Measurements from ENCODE around the gene CPN2.

Gene CPN2

DNA sequence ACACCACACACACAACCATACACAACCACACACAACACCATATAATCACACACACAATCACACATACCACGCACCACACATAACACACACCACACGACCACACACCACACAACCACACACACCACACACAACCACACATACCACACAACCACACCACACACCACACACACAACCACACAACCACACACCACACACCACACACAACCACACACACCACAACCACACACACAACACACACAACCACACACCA is 24.2 kb downstream of the CPN2 start:
- no peak for DNase-seq

- no peak for DNase-seq
These were observed 24.7 kb downstream of the CPN2 start for GRCh38 chr3:194326192-194326967.

DNA sequence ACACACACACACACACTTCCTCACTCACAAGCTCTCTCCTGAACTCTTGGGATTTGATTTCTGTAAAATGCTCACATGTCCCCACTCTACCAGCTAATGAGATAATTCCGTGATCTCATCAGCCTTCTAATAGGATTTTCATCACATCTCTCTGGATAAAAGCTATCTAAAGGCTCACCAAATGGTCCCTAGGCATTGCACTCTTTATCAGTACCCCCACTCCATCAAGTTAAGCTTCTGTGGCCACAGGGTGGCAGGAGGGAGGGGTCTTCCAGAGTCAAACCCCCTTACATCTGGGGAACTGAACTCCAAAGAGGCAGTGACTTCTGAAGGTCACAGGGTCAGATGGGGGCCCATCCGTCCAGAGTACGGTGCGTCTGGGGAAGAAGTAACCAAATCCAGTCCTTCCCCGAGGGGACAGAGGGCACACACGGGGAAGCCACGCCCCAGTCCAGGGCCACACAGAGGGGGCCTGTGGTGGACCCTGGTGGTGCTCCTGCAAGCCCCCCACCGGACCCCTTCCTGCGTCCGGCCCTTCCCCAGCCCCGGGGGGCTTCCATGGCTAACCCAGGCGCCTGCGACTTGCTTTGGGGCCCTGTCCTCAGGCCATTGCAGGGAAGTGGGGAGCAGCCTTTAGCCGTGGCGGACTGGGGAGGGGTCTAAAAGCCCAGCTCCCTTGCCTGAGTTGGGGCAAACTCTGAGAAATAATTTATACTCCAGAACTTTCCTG is 25.5 kb downstream of the CPN2 start:
- no peak for DNase-seq

DNA sequence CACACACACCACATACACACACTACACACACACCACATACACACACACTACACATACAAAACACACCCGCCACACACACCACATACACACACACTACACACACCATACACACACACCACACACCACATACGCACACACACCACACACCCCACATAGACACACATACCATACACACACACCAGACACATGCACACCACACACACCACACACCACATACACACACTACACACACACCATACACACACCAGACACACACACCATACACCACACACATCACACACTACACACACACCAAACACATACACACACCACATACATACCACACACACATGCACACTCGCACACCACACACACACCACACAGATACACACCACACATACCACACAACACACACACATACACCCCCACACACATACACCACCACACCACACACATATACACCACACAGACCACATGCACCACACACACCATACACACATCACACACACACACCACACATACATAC is 26.3 kb downstream of the CPN2 start:
- DNase-seq: no peak

DNA sequence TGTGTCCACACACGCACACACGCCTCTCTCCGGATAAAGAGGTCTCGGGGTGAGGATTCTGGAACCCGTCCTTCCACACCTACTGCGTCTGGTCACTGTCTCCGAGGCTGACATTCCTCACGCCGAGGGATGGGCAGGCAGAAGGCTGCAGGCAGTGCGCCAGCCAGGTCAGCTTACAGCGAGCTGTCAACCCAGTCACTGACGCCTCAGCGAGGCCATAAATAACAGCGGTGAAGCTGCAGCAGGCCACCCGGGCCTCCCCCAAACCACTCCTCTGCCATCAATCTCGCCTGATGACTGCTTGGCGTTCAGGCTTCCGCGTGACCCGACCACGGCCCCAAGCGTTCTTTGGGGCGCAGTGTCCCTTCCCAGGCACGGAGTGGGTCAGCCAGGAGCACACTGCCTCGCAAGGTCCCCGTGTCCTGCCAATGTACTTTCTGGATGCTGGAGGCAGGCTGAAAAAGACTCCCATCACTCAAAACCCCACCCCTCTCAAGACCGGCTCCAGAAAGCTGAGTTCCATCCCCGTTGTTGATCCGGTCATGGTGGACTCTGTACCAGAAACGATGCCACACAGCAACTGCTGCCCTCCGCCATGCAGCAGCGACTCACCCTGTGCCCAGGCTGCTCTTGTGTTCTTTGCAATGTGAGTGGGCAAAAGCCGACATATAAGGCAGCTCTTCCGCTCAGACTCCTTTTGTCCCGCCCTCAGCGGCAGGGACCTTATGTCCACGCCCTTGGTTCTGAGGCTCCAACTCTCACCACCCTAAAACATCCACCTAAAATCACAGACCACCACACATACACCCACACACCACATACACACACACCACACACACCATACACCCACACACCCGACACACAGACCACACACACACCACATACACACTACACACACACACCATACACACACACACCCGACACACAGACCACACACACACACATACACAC is 27.1 kb downstream of the CPN2 start:
- peak; percentile 52 for DNase-seq

GRCh38 chr3:194322678-194323211 is 28.4 kb downstream of the CPN2 start:
- peak; percentile 64 for DNase-seq

DNA sequence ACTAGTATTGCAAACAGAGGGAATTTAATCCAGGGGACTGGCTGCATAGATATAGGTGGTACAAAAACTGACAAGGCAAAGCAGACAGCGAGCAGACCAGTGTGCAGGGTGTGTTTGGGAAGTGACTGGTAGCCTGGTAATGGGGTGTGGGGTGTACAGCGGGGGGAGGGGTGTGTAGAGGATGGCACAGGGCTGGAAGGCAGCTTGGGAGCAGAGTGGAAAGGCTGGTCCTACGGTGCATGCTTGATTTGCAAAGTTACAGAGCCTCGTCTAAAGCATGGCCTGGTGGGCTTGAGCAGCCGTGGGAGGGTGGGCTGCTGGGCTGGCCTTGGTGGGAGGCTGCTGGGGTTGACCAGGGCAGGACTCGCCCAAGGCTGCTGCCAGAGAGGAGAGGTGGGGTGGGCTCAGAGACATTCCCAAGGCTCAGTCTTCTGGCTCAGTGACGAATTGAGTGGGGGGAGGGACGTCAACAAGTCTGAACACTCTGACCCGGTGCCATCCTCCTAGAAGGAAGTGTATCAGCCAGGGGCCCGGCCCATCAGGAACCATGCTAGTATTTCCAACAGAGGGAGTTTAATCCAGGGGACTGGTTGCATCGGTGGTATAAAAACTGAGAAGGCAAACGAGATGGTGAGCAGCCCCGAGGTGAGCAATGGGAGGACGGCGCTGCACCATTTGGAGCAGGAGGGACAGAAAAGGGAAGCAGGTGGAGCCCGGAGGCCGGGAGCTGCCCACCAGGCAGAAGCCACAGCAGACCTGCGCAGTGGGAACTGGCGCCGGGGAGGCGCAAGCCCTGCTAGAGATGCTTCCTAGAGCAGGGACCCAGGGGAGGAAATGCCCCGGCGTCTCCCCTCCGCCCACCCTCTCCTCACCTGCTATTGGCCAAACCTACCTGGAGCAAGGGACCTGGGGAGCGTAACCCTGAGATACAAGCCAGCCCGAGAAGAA is 29.2 kb downstream of the CPN2 start:
- DNase-seq: no peak

DNA sequence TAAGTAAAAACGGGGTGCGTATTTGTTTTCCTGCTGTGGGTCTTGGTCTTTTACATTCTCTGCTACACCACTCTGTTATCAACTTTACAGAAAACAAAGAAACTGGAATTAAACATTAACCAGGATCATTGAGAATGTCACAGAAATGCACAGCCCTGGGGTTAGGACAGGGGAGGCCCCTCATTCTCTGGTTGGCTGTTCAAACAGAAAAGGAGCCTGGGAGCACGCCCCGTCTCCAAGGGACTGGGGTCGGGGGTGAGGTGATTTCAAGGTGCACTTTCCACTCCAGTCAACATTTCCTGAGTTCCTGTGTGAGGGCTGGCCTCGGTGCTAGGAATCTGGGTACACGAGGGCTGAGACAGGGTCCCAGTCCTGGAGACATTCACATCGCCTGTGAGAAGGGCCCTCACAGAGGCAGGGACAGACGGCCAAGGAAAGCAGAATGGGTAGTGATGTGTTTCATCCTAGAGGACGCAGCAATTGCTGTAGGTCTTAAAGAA is 30.3 kb downstream of the CPN2 start:
- no peak for DNase-seq

DNA sequence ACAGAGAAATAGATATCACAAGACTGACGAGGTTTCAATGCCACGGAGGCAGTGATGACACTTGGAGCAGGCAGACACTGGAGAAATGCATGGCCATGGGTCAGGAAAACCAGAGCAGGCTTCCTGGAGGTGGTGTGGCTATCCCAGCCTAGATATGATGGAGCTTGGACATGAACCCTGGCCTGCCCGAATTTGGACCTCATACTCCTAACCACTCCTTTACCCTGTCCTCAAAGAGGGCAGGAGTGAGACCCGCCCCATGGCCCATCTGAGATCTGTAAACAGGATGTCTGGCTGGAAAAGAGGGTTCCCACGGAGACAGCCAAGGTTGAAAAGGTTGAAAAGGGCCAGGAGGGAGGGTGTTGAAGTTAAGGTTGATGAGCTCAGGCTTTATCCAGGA is 31.0 kb downstream of the CPN2 start:
- no peak for DNase-seq

DNA sequence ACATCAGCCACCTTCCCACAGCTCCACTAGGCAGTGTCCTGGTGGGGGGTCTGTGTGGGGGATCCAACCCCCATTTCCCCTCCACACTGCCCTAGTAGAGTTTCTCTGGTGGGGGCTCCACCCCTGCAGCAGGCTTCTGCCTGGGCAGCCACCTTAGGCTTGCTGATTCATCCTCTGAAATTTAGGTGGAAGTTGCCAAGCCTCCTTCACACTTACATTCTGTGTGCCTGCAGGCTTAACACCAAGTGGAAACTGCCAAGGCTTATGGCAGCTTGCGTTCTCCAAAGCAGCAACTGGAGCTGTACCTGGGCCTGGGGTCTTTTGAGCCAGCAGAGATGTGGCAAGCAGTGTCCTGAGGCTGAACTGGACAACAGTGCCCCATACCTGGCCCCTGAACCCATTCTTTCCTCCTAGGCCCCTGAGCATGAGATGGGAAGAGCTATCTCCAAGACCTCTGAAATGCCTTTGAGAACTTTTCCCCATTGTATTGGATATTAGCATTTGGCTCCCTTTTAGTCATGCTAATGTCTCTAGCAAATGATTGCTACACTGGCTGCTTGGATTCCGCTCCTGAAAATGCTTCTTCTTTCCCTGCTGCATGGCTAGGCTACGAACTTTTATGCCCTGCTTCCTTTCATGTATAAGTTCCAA is 32.5 kb downstream of the CPN2 start:
- no peak for DNase-seq

GRCh38 chr3:194316918-194317317 is 34.2 kb downstream of the CPN2 start:
- DNase-seq: no peak

DNA sequence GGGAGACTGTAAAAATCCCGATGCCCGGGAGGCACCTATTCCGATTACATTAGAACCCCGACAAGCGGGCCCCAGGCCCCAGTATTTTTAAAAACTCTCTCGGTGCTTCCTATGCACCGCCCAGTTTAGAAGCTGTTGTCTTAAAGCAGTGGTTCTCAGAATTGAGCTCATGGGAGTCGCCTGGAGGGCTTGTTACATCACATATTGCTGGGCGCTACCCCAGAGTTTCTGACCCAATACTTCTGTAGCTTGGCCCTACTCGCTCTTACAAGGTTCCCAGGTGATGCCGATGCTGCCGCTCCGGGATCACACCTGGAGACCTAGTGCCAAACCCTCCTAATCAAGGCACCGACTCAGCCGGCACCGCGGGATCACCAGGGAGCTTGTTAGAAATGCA is 35.2 kb downstream of the CPN2 start:
- no peak for DNase-seq

- peak; percentile 78 for DNase-seq
These were observed 35.8 kb downstream of the CPN2 start for GRCh38 chr3:194315088-194315964.

DNA sequence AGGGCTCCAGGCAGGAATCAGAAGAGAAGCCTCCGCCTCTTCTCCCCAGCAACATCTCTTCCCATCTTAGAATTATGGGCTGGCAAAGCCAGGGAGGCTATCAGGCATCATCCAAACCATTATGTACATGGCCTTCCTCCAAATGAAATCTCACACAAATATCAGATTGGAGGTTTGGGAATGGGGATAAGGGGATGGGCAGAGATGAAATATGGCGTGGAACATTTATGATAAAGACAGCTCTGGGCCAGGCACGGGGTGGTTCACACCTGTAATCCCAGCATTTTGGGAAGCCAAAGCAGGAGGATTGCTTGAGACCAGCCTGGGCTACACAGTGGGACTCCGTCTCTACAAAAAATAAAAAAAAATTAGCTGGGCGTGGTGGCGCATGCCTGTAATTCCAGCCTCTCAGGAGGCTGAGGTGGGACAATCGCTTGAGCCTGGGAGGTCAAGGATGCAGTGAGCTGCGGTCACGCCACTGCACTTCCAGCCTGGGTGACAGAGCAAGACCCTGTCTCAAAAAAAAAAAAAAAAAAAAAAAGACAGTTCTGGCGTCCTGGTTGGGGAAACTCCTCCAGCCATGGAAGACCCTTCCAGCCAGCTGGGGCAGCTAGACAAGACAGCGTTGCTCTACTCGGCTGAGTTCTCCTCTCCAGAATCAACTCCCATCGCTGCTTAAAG is 36.6 kb downstream of the CPN2 start:
- no peak for DNase-seq

DNA sequence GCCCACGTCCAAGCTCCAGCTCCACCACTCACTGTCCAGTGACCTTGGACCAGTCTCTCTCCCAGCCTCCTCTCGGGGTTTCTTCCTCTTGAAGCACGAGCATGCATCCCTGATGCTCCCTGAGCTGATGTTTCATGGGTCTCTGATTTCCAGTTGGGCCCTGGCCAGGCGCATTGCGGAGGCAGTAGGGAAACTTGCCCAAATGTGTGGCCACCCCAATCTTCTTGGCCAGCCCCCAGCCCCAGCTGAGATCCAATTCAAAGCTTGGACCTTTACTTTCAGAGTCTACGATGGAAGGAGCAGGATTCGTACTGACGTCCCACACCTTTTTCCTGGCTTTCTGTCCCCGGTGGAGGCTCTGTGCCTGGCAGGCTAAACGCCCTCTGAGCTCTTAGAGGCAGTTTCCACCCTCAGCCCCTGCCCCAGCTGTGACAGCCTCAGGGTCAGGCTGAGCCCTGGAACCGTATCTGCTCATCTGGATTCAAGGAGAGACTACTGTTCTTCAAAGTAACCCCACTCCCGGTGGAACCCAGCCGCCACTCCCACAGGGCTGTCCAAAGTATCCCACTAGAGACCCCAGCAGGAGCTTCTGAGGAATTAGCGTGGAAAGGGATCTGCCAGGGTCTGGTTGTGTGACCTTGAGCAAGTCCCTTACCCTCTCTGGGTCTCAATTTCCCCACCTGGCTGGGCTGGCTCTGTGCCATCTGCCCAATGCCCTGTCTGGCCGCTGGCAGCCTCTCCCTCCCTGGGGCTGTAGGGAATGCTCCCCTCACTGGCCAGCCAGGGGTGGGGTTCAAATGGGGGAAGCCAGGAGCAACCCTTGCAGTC is 37.4 kb downstream of the CPN2 start:
- DNase-seq: no peak

DNA sequence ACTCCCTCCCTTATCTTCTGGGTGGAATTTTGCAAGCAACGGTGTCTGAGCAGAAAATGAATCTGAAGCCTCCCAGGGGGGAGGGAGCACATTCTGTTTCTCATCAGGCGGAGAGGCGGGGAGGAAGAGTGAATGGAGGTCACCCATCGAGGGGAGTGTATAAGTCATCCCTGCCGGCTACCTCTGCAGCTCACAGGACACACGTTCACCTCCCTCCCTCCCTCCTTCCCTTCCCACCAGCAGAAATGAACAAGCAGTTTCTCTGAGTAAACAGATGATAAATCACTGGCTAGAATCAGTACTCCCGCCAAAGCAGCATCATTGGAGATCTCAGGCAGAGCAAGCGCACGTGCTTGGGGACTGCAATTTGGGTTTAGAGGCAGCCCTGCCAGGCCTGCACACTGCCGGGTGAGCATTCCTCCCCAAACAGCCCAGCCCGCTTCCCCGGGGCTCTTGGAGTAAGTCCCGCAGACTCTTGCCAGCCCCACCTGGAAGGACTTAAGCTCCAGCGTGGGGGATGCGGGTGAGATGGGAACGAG is 38.3 kb downstream of the CPN2 start:
- no peak for DNase-seq

DNA sequence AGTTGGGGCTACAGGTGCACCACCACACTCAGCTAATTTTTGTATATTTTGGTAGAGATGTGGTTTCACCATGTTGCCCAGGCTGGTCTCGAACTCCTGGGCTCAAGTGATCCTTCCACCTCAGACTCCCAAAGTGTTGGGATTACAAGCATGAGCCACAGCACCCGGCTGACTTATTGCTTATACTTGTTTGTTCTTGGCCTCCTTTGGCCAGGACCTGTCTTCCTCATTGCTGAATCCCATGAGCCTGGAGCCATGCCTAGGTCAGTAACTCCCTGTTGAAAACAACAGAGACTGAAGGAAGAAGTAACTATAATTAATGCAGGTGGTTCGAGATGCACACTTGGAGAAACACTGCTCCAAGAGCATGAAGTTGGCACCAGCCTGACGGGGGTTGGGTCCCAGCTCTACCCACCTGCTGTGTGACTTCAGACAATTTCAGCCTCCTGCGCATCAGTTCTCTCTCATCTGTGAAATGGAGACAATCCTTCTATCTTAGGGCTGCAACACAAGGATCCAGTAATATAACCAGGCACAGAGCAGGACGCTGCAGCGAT is 38.9 kb downstream of the CPN2 start:
- no peak for DNase-seq

- no peak for DNase-seq
These were observed 40.1 kb downstream of the CPN2 start for GRCh38 chr3:194311000-194311399.

All from stimulated activated CD4-positive, alpha-beta T cell treated with anti-CD3 and anti-CD28 coated beads, Interleukin-1b, Interleukin-23, amount 100 ng/mL, for 48 hours (primary cell).